Erythroblast (primary cell): ENCODE measurements around the gene CYLD.

Experiments used
- DNase-seq, 2 experiments: peaks; one replicate each; lab custom pipeline; 2025; lab: John Stamatoyannopoulos, UW
- GATA1 ChIP-seq: IDR thresholded peaks from 2 replicates; pipeline ENCODE4 v1.6.1; 2011; ENCODE audit warnings: low read depth, mild to moderate bottlenecking, control low read depth, low read length, moderate library complexity
- POLR2A ChIP-seq: IDR thresholded peaks from 2 replicates; pipeline ENCODE4 v1.6.1; 2011; ENCODE audit warnings: mild to moderate bottlenecking, low read length

The CYLD gene

DNA sequence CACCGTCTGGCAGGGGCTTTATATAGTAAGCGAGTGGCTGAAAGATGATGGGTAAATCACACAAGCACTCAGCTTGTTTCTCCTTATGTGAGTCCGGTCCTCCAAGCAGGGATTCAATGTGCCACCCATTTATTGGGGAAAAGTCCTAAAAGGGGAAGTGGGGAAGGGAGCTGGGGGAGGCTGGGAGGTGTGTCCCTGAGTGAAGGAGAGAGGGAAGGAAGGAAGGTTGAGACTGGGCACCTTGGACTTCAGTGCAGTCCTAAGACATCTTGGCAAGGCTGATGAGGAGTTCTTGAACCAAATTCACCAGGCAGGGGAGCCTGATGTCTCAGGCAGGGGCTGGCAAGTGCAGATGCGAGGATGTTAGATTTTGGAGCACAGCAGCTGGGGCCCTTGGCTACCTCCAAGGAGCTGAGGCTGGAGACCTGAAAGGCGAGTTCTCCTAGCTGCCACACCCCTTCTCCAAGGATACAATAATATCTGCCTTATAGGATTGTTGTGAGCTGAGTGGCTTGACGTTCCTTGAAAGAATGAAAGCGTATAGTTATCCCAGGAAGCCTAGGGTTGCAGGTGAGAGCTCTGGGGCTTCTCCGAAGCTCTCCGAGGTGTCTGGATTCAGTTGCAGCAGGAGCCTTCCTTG is 23.0 kb upstream of the CYLD start:
- DNase-seq: no peak
- TF ChIP-seq GATA1: no peak
- TF ChIP-seq POLR2A: no peak

DNA sequence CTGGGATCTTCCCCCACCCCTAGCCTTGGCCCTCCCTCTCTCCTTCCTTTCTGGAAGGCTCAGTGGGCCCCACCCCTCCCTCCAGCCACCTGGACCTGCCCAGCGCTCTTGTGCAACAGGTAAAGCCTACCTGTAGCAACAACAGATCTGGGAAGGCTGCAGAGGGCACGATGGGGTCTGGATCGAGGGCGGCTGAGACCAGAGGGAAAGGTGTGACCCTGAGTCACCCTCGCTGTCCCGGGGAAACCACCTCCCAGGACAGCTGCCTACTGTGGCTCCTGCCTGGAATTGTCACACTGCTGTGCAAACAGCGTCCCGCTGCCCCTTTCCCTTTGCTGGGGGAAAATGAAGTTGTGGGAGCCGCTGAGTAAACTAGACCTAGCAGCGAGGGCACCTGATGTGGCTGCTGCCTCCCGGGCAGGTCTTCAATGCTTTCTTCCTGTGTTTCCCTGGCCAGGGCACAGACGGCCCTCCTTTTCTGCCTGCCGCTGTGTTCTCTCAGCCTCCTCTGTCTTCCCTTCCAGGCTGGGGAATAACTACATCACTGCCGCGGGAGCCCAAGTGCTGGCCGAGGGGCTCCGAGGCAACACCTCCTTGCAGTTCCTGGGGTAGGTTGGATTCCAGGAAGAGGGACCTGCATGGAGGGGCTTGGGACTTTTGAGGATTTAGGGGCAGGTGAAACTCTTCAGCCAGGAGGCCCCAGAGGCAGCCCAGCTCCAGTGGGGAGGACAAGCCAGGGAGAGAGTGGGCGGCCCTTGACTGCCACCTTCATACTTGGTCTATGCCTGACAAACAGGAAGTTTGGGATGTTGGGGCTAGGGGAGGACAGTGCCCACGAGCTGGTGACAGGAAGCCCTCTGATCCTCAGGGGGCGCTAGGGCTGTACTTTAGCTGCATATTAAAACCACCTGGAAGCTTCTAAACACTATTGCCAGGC is 22.2 kb upstream of the CYLD start:
- DNase-seq: no peak
- TF ChIP-seq POLR2A (no peak), GATA1 (no peak)

DNA sequence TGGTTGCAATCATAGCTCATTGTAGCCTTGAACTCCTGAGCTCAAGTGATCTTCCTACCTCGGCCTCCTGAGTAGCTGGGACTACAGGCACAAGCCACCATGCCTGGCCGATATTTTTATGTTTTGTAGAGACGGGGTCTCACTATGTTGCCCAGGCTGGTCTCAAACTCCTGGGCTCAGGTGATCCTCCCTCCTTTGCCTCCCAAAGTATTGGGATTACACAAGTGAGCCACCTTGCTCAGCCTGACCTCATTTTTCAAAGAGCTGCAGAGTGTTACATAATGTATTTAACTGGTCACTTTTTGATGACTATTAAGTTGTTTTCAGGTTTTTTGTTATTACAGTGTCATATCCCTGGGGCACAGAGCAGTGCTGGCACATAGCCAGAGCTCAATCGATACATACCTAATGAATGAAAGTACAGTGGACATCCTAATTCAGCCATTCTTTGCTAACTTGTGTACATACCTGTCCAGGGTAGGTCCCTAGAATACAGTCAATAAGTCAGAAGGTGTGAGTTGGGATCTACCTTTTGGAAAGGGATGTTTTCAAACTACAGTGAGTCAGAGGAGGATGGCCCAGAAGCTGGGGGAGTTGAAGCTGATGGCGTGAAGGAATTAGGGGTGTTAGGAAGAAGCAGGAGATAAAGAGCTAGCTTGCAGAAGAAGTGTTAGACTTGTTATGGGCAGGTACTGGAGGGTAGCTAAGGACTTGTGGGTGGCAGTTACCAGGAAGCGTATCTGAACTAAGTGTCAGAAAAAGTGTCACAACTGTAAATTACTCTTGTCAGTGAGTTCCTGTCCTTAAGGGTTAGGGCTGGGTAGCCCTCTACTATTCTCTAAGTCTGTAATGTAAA is 20.1 kb upstream of the CYLD start:
- DNase-seq: no peak

DNA sequence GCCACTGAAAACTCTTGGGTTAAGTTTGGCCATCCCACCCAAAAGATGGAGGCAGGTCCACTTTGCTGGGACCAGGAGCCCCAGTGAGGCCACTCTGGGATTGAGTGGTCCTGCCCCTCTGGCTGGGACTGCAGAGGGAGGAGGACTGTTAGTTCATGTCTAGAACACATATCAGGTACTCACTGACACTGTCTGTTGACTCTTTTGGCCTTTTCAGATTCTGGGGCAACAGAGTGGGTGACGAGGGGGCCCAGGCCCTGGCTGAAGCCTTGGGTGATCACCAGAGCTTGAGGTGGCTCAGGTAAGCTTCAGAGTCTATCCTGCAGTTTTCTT is 19.5 kb upstream of the CYLD start:
- no peak for DNase-seq
- TF ChIP-seq POLR2A (no peak), GATA1 (no peak)

More for the DNA sequence above, 20.1 kb upstream of the CYLD start:
- TF ChIP-seq POLR2A (no peak), GATA1 (no peak)

DNA sequence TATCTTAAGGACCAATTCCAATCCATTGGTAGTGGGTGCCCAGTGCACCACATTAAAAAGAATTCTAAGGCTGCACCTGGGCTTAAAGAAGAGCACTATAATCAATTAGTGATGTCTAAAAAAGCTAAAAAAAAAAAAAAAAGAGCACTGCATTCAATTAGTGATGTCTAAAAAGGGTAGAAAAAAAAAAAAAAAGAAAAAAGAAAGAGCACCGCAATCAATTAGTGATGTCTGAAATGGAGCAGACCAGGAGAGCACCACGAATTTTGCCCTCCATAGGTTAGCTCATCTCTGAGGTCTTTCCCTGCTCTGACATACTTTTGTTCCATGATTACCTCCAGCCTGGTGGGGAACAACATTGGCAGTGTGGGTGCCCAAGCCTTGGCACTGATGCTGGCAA is 18.9 kb upstream of the CYLD start:
- no peak for TF ChIP-seq POLR2A
- no peak for DNase-seq

DNA sequence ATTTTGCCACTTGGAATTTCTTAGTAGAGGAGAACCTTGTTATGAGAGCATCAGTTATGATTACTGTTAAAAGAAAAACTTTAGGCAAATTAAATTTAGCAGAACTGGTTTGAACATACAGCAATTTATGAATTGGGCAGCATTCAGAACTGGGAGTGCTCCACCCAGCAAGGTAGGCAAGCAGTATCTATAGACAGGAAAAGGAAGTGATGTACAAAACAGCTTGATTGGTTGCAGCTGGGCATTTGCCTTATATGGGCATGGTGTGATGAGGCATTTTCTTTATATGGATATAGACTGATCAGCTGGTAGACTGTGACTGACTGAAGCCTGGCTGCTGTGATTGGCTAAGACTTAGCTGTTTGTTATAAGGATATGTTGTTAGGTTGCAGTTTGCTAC is 17.6 kb upstream of the CYLD start:
- no peak for DNase-seq
- TF ChIP-seq POLR2A: no peak
- TF ChIP-seq GATA1: no peak

DNA sequence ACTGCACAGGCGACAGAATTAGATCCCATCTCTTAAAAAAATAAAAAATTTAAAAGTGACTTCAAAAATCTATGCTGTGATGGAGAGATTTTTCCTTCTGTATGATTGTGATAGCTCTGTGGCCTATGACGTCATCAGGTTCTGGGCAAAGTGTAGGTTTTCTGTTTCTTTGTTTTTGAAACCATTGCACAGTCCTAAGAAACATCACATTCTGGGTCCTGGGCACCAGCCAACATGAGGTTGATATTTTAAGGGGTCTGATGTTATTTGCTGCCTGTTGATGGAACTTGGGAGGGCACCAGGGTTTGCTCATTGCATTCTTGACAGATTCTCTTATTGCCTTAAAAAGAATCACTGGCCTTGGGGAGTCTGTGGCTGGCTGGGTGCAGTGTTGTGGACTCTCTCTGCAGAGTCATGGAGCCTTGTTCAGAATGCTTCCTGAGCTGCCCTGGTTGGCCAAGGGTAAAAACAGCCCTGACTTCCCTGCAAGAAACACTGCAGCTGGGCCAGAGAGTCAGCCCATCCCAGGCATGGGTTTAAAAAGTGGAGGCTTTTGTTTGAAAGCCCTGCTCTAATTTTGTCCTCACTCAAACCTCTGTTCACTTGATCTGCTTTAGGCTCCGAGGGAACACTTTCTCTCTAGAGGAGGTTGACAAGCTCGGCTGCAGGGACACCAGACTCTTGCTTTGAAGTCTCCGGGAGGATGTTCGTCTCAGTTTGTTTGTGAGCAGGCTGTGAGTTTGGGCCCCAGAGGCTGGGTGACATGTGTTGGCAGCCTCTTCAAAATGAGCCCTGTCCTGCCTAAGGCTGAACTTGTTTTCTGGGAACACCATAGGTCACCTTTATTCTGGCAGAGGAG is 10.5 kb upstream of the CYLD start:
- DNase-seq: no peak

DNA sequence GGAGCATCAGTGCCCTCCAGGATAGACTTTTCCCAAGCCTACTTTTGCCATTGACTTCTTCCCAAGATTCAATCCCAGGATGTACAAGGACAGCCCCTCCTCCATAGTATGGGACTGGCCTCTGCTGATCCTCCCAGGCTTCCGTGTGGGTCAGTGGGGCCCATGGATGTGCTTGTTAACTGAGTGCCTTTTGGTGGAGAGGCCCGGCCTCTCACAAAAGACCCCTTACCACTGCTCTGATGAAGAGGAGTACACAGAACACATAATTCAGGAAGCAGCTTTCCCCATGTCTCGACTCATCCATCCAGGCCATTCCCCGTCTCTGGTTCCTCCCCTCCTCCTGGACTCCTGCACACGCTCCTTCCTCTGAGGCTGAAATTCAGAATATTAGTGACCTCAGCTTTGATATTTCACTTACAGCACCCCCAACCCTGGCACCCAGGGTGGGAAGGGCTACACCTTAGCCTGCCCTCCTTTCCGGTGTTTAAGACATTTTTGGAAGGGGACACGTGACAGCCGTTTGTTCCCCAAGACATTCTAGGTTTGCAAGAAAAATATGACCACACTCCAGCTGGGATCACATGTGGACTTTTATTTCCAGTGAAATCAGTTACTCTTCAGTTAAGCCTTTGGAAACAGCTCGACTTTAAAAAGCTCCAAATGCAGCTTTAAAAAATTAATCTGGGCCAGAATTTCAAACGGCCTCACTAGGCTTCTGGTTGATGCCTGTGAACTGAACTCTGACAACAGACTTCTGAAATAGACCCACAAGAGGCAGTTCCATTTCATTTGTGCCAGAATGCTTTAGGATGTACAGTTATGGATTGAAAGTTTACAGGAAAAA is 9.7 kb upstream of the CYLD start:
- no peak for DNase-seq
- TF ChIP-seq POLR2A (no peak), GATA1 (no peak)

More for the DNA sequence above, 10.5 kb upstream of the CYLD start:
- no peak for TF ChIP-seq POLR2A
- TF ChIP-seq GATA1: no peak

DNA sequence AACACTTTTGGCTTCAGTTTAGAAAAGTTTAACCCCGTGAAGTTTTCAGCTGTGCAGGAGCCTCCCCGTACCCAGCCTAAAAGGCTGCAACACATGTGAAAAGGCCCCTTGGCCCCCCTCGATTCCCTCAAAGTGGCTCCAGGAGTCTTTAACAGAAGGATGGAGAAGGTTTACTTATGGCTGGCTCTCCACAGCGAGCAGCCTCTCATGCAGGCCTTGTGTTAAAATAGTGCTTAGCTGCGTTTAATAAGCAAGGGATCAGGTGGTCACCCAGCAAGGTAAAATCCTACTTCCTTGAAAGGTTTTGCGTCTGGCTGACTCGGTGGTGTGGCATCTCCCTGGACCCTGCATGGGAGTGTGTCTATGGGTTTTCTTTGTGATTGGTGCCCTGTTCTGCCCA is 8.4 kb upstream of the CYLD start:
- no peak for DNase-seq
- TF ChIP-seq POLR2A (no peak), GATA1 (no peak)

DNA sequence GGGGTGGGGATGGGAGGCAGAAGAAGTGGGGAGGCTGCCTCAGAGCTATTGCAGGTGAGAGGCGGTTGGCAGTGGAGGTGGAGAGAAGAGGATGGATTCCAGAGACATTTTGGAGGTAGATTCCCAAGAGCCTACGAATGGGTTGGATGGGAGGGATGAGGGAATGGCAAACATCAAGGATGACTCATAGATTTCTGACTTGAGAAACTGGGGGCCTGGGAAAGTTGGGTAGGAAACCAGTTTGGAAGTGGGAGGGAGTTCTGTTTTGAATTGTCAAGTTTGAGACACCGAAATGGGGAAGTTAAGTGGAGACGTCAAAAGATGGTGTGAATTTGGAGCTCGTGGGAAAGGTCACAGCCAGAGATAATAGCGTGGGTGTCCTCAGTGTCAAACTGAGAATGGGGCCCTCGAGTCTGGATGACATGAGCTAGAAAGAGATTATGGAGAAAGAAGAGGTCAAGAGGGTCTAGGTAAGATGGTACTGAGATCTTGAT is 6.2 kb upstream of the CYLD start:
- TF ChIP-seq POLR2A: no peak
- no peak for TF ChIP-seq GATA1
- DNase-seq: no peak

- no peak for DNase-seq
- TF ChIP-seq POLR2A (no peak), GATA1 (no peak)
These were observed 5.4 kb upstream of the CYLD start for GRCh38 chr16:50736448-50736847.

GRCh38 chr16:50737420-50737959 is 4.4 kb upstream of the CYLD start:
- no peak for DNase-seq
- TF ChIP-seq GATA1: no peak
- no peak for TF ChIP-seq POLR2A
